ENCODE data around the gene ALKBH8.

DNA sequence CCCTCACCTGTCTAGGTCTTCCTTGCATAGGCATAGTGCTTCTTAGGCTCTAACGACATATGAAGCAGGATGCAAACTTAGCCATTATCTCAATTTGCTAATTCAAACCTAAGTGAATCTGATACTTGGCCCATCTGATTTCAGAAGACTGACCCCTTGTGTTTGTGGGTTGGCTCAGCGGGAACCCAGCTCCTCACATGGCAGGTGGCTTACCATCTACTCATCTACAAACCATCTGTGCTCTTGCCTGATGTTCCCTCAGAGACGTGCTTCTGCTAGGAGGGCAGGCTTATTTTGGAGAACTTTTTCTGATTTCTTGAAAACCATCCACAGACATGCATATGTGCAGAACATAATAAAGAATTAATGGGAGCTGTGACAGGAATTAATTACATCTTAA is 40.6 kb upstream of the ALKBH8 start:
- TF ChIP-seq EZH2 (IDR thresholded peaks at IDR 0.05; ENCODE audit: insufficient read depth, poor library complexity, severe bottlenecking) (no peak), EZH2phosphoT487 (IDR thresholded peaks at IDR 0.05; ENCODE audit: insufficient read depth, low read depth) (no peak)

Measured in GM23248 (cell line).